OCI-LY3 (cell line): ENCODE measurements around the gene OR14I1.

ENCODE experiments used
- H2AFZ ChIP-seq: fragments of 200-600, 300-600 bp; shearing (Covaris generic); 2 replicates; pipeline ENCODE4 v1.6.0; 2014; ENCODE audit warnings: antibody characterized with exemption, low read depth, low read length
- H3K27ac ChIP-seq: fragments of 200-600, 300-600 bp; sonication (generic); 2 replicates; pipeline ENCODE4 v1.5.1; 2014; ENCODE audit warnings: mild to moderate bottlenecking, low read length, moderate library complexity, mixed read lengths
- H3K27me3 ChIP-seq: fragments of 200-600, 300-600 bp; sonication (generic); 2 replicates; pipeline ENCODE4 v1.6.1; 2014; ENCODE audit warnings: low read depth, low read length, mixed read lengths
- H3K36me3 ChIP-seq: fragments of 200-600, 300-600 bp; sonication (generic); replicated peaks from 2 replicates; pipeline ENCODE3; 2014; ENCODE audit warnings: low read depth, low read length, mixed read lengths
- H3K4me1 ChIP-seq: fragments of 300-600, 200-600 bp; sonication (generic); 2 replicates; pipeline ENCODE4 v1.6.1; 2014; ENCODE audit warnings: low read length, mixed read lengths
- H3K4me2 ChIP-seq: fragments of 200-600, 300-600 bp; sonication (generic); 2 replicates; pipeline ENCODE4 v1.6.1; 2014; ENCODE audit warnings: low read length, mixed read lengths
- H3K4me3 ChIP-seq: fragments of 300-600, 200-600 bp; sonication (generic); 2 replicates; pipeline ENCODE4 v1.5.1; 2014; ENCODE audit warnings: antibody characterized with exemption, mild to moderate bottlenecking, low read length, moderate library complexity
- H3K79me2 ChIP-seq: fragments of 300-600, 200-600 bp; shearing (Covaris generic); 2 replicates; pipeline ENCODE4 v1.6.1; 2014; ENCODE audit warnings: mild to moderate bottlenecking, low read length, mixed read lengths
- H3K9ac ChIP-seq: fragments of 300-600, 200-600 bp; shearing (Covaris generic); 2 replicates; pipeline ENCODE4 v1.6.0; 2014; ENCODE audit warnings: mild to moderate bottlenecking, low read length, moderate library complexity
- H3K9me3 ChIP-seq: fragments of 200-600, 300-600 bp; shearing (Covaris generic); 2 replicates; pipeline ENCODE4 v1.6.1; 2014; ENCODE audit warnings: low read length, mixed read lengths; ENCODE audit not compliant: insufficient read depth
- H4K20me1 ChIP-seq: fragments of 200-600, 300-600 bp; sonication (generic); 2 replicates; pipeline ENCODE4 v1.6.1; 2016; ENCODE audit warnings: low read length, mixed read lengths; ENCODE audit not compliant: insufficient read depth
- CTCF ChIP-seq: fragments of 200-600, 300-600 bp; sonication (generic); IDR thresholded peaks from 2 replicates; pipeline ENCODE4 v1.5.1; 2014; ENCODE audit warnings: antibody characterized with exemption, low read length, low read depth
- EZH2phosphoT487 ChIP-seq: fragments of 200-600 bp; shearing (Covaris generic); IDR thresholded peaks from 2 replicates; pipeline ENCODE4 v1.6.1; 2018; ENCODE audit warnings: antibody characterized with exemption, mixed run types, low read depth

OR14I1 gene

GRCh38 chr1:248697907-248698306 is 4.7 kb downstream of the OR14I1 start:
- Histone ChIP-seq H3K4me1 (no peaks in the 10 kb centered on the region), H3K36me3 (no peaks in the 10 kb centered on the region)

DNA sequence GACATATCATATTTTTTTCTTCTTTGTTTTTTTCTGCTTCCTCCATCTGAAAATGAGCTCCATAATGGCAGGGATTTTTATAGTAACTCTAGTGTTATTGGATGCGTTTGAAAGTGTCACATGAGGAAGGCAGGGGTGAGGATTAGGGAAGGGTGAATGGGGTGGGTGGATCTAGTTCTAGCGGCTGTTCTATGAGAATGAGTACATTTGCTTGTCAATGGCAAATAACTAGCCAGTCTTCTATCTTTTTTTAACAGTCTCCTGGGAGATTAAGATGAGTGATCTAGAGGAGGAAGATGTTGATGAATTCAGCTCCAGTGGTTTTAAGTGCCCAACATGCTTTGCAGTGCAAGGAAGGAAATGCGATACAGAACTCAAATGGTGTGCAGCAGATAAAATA is 5.8 kb downstream of the OR14I1 start:
- H3K4me2 ChIP-seq, result no peak overlapping the region
- peaks cover 27% of the 10 kb centered on the region for H3K27me3 ChIP-seq
- H2AFZ ChIP-seq, result no peak overlapping the region
- H4K20me1 ChIP-seq, result no peaks in the 10 kb centered on the region
- no peaks in the 10 kb centered on the region for H3K79me2 ChIP-seq
- no peaks in the 10 kb centered on the region for H3K9me3 ChIP-seq
- no peak overlapping the region for H3K4me3 ChIP-seq
- H3K36me3 ChIP-seq, result no peaks in the 10 kb centered on the region
- no peak overlapping the region for H3K27ac ChIP-seq
- H3K9ac ChIP-seq, result no peak overlapping the region
- H3K4me1 ChIP-seq, result no peaks in the 10 kb centered on the region
- TF ChIP-seq CTCF (no peak), EZH2phosphoT487 (no peak)

More at GRCh38 chr1:248697907-248698306, 4.7 kb downstream of the OR14I1 start:
- H2AFZ ChIP-seq, result no peak overlapping the region
- TF ChIP-seq EZH2phosphoT487 (no peak), CTCF (peak; percentile 16; the same call in 1 of the 2 replicates)
- H3K9me3 ChIP-seq, result no peaks in the 10 kb centered on the region
- peaks cover 38% of the 10 kb centered on the region for H3K27me3 ChIP-seq
- no peak overlapping the region for H3K4me3 ChIP-seq
- no peaks in the 10 kb centered on the region for H3K79me2 ChIP-seq
- no peak overlapping the region for H3K4me2 ChIP-seq
- H3K9ac ChIP-seq, result no peak overlapping the region
- no peaks in the 10 kb centered on the region for H4K20me1 ChIP-seq
- H3K27ac ChIP-seq, result no peak overlapping the region

GRCh38 chr1:248696261-248696660 is 6.3 kb downstream of the OR14I1 start:
- no peaks in the 10 kb centered on the region for H3K9me3 ChIP-seq
- no peaks in the 10 kb centered on the region for H3K4me1 ChIP-seq
- peaks cover 24% of the 10 kb centered on the region for H3K27me3 ChIP-seq
- no peak overlapping the region for H3K9ac ChIP-seq
- H3K79me2 ChIP-seq, result no peaks in the 10 kb centered on the region
- no peak overlapping the region for H3K4me2 ChIP-seq
- H3K27ac ChIP-seq, result no peak overlapping the region
- H3K4me3 ChIP-seq, result no peak overlapping the region
- H2AFZ ChIP-seq, result no peak overlapping the region
- TF ChIP-seq EZH2phosphoT487 (no peak), CTCF (peak; percentile 71)
- H4K20me1 ChIP-seq, result no peaks in the 10 kb centered on the region
- H3K36me3 ChIP-seq, result no peaks in the 10 kb centered on the region

DNA sequence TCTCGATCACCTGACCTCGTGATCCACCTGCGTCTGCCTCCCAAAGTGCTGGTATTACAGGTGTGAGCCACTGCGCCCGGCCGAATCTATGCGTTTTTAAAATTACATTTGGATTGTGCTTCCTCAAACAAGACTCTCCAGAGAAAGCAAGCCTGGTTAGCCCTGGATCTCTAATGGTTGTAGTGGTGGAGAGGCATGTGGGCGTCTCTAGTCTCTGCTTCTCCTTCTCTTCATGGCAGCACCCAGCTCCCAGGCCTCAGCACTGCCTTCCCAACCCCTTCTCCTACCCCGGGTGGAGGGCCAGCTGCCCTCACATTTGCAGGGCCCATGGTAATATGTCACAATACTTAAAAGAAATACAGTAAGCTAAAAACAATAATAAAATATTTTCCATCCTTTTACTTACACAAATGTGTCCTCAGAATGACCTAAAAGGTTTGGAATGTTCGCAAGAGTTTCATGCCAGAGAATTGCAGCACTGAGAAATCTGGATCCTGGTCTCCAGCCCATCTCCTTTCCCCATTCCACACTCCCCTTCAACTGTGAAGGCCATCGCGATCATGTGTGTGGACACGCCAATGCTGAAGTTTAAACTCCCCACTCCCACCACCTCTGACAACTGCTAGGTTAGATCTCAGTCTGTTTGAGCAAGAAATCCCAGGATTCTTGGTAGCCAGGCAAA is 7.0 kb downstream of the OR14I1 start:
- Histone ChIP-seq H3K36me3 (no peaks in the 10 kb centered on the region), H3K27me3 (peaks cover 20% of the 10 kb centered on the region), H3K79me2 (no peaks in the 10 kb centered on the region), H2AFZ (no peak overlapping the region), H4K20me1 (no peaks in the 10 kb centered on the region), H3K9ac (no peak overlapping the region), H3K4me2 (no peak overlapping the region), H3K4me1 (no peaks in the 10 kb centered on the region), H3K9me3 (no peaks in the 10 kb centered on the region), H3K27ac (no peak overlapping the region), H3K4me3 (no peak overlapping the region)
- TF ChIP-seq EZH2phosphoT487, result no peak
- TF ChIP-seq CTCF, result no peak
